Measurements from ENCODE around the gene TTC6. TPM values are rescaled to one million over a fixed set of nuclear protein-coding genes. Genes with fewer than 3 reads are reported as not detected.
A peak's percentile ranks its signal among the peaks of the same experiment; 100 is the strongest.

TTC6 gene
- total and polyA plus RNA-seq, 4 donors: not detected

- H3K4me3 ChIP-seq (ENCODE audit: low read length in 2 of 2): no peak overlapping the region
- no peaks in the 10 kb centered on the region for H3K4me1 ChIP-seq (ENCODE audit: control insufficient read depth in 1 of 2, insufficient read depth in 2 of 2, low read length in 2 of 2)
- intact Hi-C loops (cut with DNase I): no loop called here
- H3K9me3 ChIP-seq (ENCODE audit: control insufficient read depth, low read length): peaks cover 5% of the 10 kb centered on the region
- H3K27me3 ChIP-seq (ENCODE audit: control insufficient read depth in 1 of 2, insufficient read depth in 2 of 2, low read length in 1 of 2): no peaks in the 10 kb centered on the region
- ATAC-seq (ENCODE audit: low FRiP score) (no peak), DNase-seq (no peak)
- no peak overlapping the region for H3K27ac ChIP-seq (ENCODE audit: low read depth in 1 of 2, low read length in 2 of 2)
- WGBS, 2 donors: 1 to 5% methylated on average over 44 to 52 of the region's 52 CpGs
- H3K36me3 ChIP-seq (ENCODE audit: control insufficient read depth in 1 of 2, insufficient read depth in 2 of 2, low read length in 1 of 2): no peaks in the 10 kb centered on the region
Measured at GRCh38 chr14:37610945-37611523, 15.6 kb downstream of the TTC6 start.

DNA sequence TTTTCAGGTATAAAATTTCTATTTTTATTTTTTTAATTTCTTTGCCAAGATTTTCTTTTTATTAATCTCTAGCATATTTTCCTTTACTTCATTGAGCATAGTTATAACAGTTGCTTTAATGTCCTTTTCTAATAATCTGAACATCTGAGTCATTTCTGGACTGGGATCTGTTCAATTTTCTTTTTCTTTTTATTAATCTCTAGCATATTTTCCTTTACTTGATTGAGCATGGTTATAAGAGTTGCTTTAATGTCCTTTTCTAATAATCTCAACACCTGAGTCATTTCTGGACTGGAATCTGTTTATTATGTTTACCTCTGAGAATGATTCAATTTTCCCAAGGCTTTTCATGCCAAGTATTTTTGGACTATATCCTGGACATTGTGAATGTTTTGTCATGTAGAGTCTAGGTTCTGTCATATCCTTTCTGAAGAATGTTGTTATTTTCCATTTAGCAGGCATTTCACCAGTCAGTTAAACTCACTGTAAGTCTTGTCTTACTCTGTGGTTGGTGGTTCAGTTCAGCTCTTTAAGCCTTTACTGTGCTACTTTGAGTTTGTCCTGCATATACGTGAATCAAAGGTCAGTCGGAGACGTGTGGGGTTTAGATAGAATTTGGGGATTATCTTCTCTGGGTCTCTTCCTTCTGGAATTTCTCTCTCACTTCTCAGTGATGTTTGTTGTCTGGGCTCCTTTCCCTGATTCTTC is 20.3 kb downstream of the TTC6 start:
- peaks cover 0 to 2% of the 10 kb centered on the region in 2 donors for H3K27me3 ChIP-seq (ENCODE audit: control insufficient read depth in 1 of 2, insufficient read depth in 2 of 2, low read length in 1 of 2)
- H3K27ac ChIP-seq (ENCODE audit: low read depth in 1 of 2, low read length in 2 of 2): no peak overlapping the region
- peaks cover 11% of the 10 kb centered on the region for H3K9me3 ChIP-seq (ENCODE audit: control insufficient read depth, low read length)
- no peak overlapping the region for H3K4me3 ChIP-seq (ENCODE audit: low read length in 2 of 2)
- ATAC-seq (ENCODE audit: low FRiP score): no peak
- no peaks in the 10 kb centered on the region for H3K4me1 ChIP-seq (ENCODE audit: control insufficient read depth in 1 of 2, insufficient read depth in 2 of 2, low read length in 2 of 2)
- 90 to 93% methylated on average over 3 of the region's 3 CpGs for WGBS, 2 donors
- no peak for DNase-seq
- H3K36me3 ChIP-seq (ENCODE audit: control insufficient read depth in 1 of 2, insufficient read depth in 2 of 2, low read length in 1 of 2): no peaks in the 10 kb centered on the region
- intact Hi-C loops (cut with DNase I): no loop called here

DNA sequence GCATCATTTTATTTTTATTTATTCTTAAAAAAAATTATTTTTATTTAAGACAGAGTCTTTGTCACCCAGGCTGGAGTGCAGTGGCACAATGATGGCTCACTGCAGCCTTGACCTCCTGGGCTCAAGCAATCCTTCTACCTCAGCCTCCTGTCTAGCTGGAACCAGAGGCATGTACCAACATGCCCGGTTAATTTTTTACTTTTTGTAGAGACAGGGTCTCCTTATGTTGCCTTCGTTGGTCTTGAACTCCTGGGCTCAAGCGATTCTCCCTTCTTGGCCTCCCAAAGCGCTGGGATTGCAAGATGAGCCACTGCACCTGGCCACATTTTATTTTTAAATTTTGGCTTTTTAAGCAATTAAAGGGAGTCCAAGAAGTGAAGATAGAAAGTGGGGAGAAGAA is 21.4 kb downstream of the TTC6 start:
- no peak for DNase-seq
- no peak for ATAC-seq (ENCODE audit: low FRiP score)
- H3K36me3 ChIP-seq (ENCODE audit: control insufficient read depth in 1 of 2, insufficient read depth in 2 of 2, low read length in 1 of 2): no peaks in the 10 kb centered on the region
- WGBS, 2 donors: 93 to 94% methylated on average over 4 of the region's 4 CpGs
- H3K9me3 ChIP-seq (ENCODE audit: control insufficient read depth, low read length): peaks cover 11% of the 10 kb centered on the region
- H3K4me3 ChIP-seq (ENCODE audit: low read length in 2 of 2): no peak overlapping the region
- H3K4me1 ChIP-seq (ENCODE audit: control insufficient read depth in 1 of 2, insufficient read depth in 2 of 2, low read length in 2 of 2): no peaks in the 10 kb centered on the region
- no peak overlapping the region for H3K27ac ChIP-seq (ENCODE audit: low read depth in 1 of 2, low read length in 2 of 2)
- H3K27me3 ChIP-seq (ENCODE audit: control insufficient read depth in 1 of 2, insufficient read depth in 2 of 2, low read length in 1 of 2): peaks cover 0 to 2% of the 10 kb centered on the region in 2 donors
- intact Hi-C loops (cut with DNase I): no loop called here

DNA sequence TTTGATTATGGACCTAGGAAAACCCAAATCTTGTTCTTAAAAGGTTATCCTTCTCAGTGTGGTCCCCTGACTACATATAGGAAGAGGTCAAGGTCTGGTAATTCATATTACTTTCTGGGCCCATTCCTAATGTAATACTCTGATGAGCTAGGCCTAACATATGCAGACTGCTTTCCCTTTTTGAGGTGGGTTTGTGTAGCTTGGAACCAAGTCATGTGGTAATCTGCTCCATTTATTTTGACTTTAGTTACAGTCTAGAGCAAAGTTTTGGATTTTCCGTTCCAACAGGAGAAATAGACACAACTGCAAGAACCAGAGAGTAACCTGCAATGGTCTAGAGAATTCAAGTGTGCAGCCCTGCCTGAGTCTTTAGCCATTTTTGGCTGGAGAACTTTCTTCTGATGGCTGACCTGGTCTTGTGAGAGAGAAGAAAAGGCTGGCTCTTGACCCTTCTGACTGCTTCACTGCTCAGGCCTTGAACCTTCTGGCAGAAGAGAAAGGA is 22.5 kb downstream of the TTC6 start:
- intact Hi-C loops (cut with DNase I): no loop called here
- no peak for DNase-seq
- no peak overlapping the region for H3K4me3 ChIP-seq (ENCODE audit: low read length in 2 of 2)
- peaks cover 0 to 2% of the 10 kb centered on the region in 2 donors for H3K27me3 ChIP-seq (ENCODE audit: control insufficient read depth in 1 of 2, insufficient read depth in 2 of 2, low read length in 1 of 2)
- ATAC-seq (ENCODE audit: low FRiP score): no peak
- peaks cover 11% of the 10 kb centered on the region for H3K9me3 ChIP-seq (ENCODE audit: control insufficient read depth, low read length)
- 88 to 97% methylated on average over 1 of the region's 1 CpG for WGBS, 2 donors
- no peaks in the 10 kb centered on the region for H3K36me3 ChIP-seq (ENCODE audit: control insufficient read depth in 1 of 2, insufficient read depth in 2 of 2, low read length in 1 of 2)
- H3K27ac ChIP-seq (ENCODE audit: low read depth in 1 of 2, low read length in 2 of 2): no peak overlapping the region
- H3K4me1 ChIP-seq (ENCODE audit: control insufficient read depth in 1 of 2, insufficient read depth in 2 of 2, low read length in 2 of 2): no peaks in the 10 kb centered on the region

- Histone ChIP-seq H3K36me3 (ENCODE audit: control insufficient read depth in 1 of 2, insufficient read depth in 2 of 2, low read length in 1 of 2) (no peaks in the 10 kb centered on the region), H3K4me3 (ENCODE audit: low read length in 2 of 2) (no peak overlapping the region), H3K27me3 (ENCODE audit: control insufficient read depth in 1 of 2, insufficient read depth in 2 of 2, low read length in 1 of 2) (peaks cover 0 to 2% of the 10 kb centered on the region in 2 donors), H3K27ac (ENCODE audit: low read depth in 1 of 2, low read length in 2 of 2) (no peak overlapping the region), H3K4me1 (ENCODE audit: control insufficient read depth in 1 of 2, insufficient read depth in 2 of 2, low read length in 2 of 2) (no peaks in the 10 kb centered on the region), H3K9me3 (ENCODE audit: control insufficient read depth, low read length) (peaks cover 11% of the 10 kb centered on the region)
- no peak for ATAC-seq (ENCODE audit: low FRiP score)
- no peak for DNase-seq
- 61 to 68% methylated on average over 1 of the region's 1 CpG for WGBS, 2 donors
- intact Hi-C loops (cut with DNase I): no loop called here
Measured at GRCh38 chr14:37618498-37619028, 23.1 kb downstream of the TTC6 start.

GRCh38 chr14:37620856-37621255 is 25.4 kb downstream of the TTC6 start:
- H3K9me3 ChIP-seq (ENCODE audit: control insufficient read depth, low read length): peaks cover 8% of the 10 kb centered on the region
- no peak overlapping the region for H3K4me3 ChIP-seq (ENCODE audit: low read length in 2 of 2)
- H3K27ac ChIP-seq (ENCODE audit: low read depth in 1 of 2, low read length in 2 of 2): no peak overlapping the region
- H3K4me1 ChIP-seq (ENCODE audit: control insufficient read depth in 1 of 2, insufficient read depth in 2 of 2, low read length in 2 of 2): no peaks in the 10 kb centered on the region
- H3K36me3 ChIP-seq (ENCODE audit: control insufficient read depth in 1 of 2, insufficient read depth in 2 of 2, low read length in 1 of 2): no peaks in the 10 kb centered on the region
- ATAC-seq (ENCODE audit: low FRiP score): no peak
- no peak for DNase-seq
- peaks cover 0 to 2% of the 10 kb centered on the region in 2 donors for H3K27me3 ChIP-seq (ENCODE audit: control insufficient read depth in 1 of 2, insufficient read depth in 2 of 2, low read length in 1 of 2)
- intact Hi-C loops (cut with DNase I): no loop called here

DNA sequence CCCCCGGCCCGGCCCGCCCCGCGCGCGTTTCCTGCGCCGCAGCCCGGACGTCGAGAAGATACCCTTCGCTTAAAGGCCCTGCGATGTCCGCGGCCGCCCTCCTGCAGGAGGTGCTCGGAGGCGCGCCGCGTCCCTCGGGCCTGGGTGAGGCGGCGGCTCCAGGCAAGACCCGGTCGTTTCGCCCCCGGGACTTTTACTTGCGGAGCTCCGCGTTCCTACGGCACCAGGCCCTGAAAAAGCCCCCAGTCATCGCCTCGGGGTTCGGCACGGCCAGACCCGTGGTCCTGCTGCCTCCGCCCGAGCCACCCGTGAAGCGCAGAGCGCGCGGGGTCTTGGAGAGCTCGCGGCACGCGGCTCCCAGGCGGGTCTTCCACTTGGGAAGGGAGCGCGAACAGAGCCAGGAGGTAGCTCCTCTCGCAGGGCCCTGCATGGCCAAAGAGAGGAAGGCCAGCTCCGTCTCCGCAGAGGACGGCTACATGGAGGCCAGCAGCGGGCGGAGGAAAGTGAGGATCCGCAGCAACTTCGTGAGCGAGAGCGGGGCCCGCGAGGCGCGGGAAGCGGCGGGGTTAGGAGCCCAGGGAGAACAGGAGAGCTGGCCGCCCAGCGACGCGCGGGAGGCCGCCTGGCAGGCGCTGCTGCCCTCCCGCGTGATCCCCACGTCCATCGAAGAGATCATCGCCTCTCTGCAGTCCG is 26.9 kb downstream of the TTC6 start:
- ATAC-seq (ENCODE audit: low FRiP score) (peak; percentile 46), DNase-seq (no peak)
- Histone ChIP-seq H3K27me3 (ENCODE audit: control insufficient read depth in 1 of 2, insufficient read depth in 2 of 2, low read length in 1 of 2) (peaks cover 0 to 2% of the 10 kb centered on the region in 2 donors), H3K4me3 (ENCODE audit: low read length in 2 of 2) (no peak overlapping the region), H3K4me1 (ENCODE audit: control insufficient read depth in 1 of 2, insufficient read depth in 2 of 2, low read length in 2 of 2) (no peaks in the 10 kb centered on the region), H3K9me3 (ENCODE audit: control insufficient read depth, low read length) (no peaks in the 10 kb centered on the region), H3K27ac (ENCODE audit: low read depth in 1 of 2, low read length in 2 of 2) (no peak overlapping the region), H3K36me3 (ENCODE audit: control insufficient read depth in 1 of 2, insufficient read depth in 2 of 2, low read length in 1 of 2) (no peaks in the 10 kb centered on the region)
- WGBS, 2 donors: 2 to 3% methylated on average over 78 to 81 of the region's 81 CpGs
- intact Hi-C loops (cut with DNase I): no loop called here

DNA sequence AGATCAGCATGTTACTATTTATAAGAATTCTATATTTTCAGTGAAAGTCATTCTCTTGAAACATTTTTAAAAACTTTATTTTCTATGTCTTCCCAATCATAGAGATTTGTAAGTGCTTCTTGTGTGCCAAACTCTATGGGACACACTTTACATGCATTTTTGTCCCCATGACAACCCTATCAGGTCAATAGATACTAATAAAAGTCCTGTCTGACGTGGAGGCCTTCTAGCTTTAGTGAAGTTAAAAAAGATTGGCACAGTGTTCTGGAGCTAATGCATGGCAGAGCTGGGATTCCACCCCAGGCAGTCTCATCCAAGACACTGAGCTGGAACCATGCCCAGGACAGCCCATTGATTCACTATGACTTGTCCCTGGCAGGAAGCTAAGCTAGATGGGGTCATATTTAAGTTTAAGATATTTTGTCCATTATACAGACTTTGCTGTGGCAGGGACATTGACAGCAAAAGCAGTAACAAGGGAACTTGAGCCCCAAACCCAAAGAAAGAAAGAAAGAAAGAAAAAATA is 28.1 kb downstream of the TTC6 start:
- peaks cover 0 to 2% of the 10 kb centered on the region in 2 donors for H3K27me3 ChIP-seq (ENCODE audit: control insufficient read depth in 1 of 2, insufficient read depth in 2 of 2, low read length in 1 of 2)
- no peak overlapping the region for H3K27ac ChIP-seq (ENCODE audit: low read depth in 1 of 2, low read length in 2 of 2)
- WGBS, 2 donors: 65 to 71% methylated on average over 1 of the region's 1 CpG

More for the DNA sequence above, 28.1 kb downstream of the TTC6 start:
- ATAC-seq (ENCODE audit: low FRiP score) (no peak), DNase-seq (no peak)
- intact Hi-C loops (cut with DNase I): no loop called here
- no peaks in the 10 kb centered on the region for H3K9me3 ChIP-seq (ENCODE audit: control insufficient read depth, low read length)
- no peak overlapping the region for H3K4me3 ChIP-seq (ENCODE audit: low read length in 2 of 2)
- H3K4me1 ChIP-seq (ENCODE audit: control insufficient read depth in 1 of 2, insufficient read depth in 2 of 2, low read length in 2 of 2): no peaks in the 10 kb centered on the region
- no peaks in the 10 kb centered on the region for H3K36me3 ChIP-seq (ENCODE audit: control insufficient read depth in 1 of 2, insufficient read depth in 2 of 2, low read length in 1 of 2)
